ENCODE measurements around the gene SNU13.

- peak; percentile 100 for TF ChIP-seq CTCF (IDR thresholded peaks at IDR 0.05; ENCODE audit: poor library complexity)
- no peak for TF ChIP-seq EZH2 (IDR thresholded peaks at IDR 0.05; ENCODE audit: borderline replicate concordance)
- TF ChIP-seq EZH2phosphoT487 (IDR thresholded peaks at IDR 0.05; ENCODE audit: low read depth, severe bottlenecking, unreplicated experiment), result no peak
Observed at GRCh38 chr22:41697126-41697775, 8.6 kb upstream of the SNU13 start.
